GM21737 (cell line): ENCODE data around the gene PKN1.

Source experiments
- ATAC-seq: cut with Tn5 transposase; IDR thresholded peaks from one replicate; pipeline ENCODE4 v1.9.1; 2021; ENCODE audit warnings: mild to moderate bottlenecking, moderate library complexity; ENCODE audit not compliant: unreplicated experiment

Gene PKN1

GRCh38 chr19:14425696-14426138 lies 7.4 kb upstream of the PKN1 start:
- no peak for ATAC-seq

- ATAC-seq, result no peak
These were observed 5.6 kb upstream of the PKN1 start for GRCh38 chr19:14427461-14427860.

GRCh38 chr19:14428882-14429416 lies 4.2 kb upstream of the PKN1 start:
- no peak for ATAC-seq

- no peak for ATAC-seq
These were observed 2.4 kb upstream of the PKN1 start for GRCh38 chr19:14430712-14431111.

- peak; percentile 16 for ATAC-seq
These were observed 722 bp downstream of the PKN1 start for GRCh38 chr19:14433554-14434501.

GRCh38 chr19:14434543-14435319 lies 1.6 kb downstream of the PKN1 start:
- no peak for ATAC-seq

- no peak for ATAC-seq
These were observed 2.4 kb downstream of the PKN1 start for GRCh38 chr19:14435320-14436050.

GRCh38 chr19:14437578-14438140 lies 4.6 kb downstream of the PKN1 start:
- no peak for ATAC-seq

GRCh38 chr19:14439014-14439413 lies 5.9 kb downstream of the PKN1 start:
- no peak for ATAC-seq

- peak; percentile 63 for ATAC-seq
These were observed 6.9 kb downstream of the PKN1 start for GRCh38 chr19:14440049-14440448.

- ATAC-seq, result no peak
These were observed 8.2 kb downstream of the PKN1 start for GRCh38 chr19:14441041-14441938.

- no peak for ATAC-seq
These were observed 10.0 kb downstream of the PKN1 start for GRCh38 chr19:14442891-14443631.

- ATAC-seq, result no peak
These were observed 10.6 kb downstream of the PKN1 start for GRCh38 chr19:14443632-14444216.

GRCh38 chr19:14446336-14447036 lies 13.4 kb downstream of the PKN1 start:
- ATAC-seq, result no peak

- ATAC-seq, result no peak
These were observed 16.2 kb downstream of the PKN1 start for GRCh38 chr19:14449321-14449720.

- ATAC-seq, result no peak
These were observed 17.2 kb downstream of the PKN1 start for GRCh38 chr19:14450168-14450874.

GRCh38 chr19:14450876-14451275 lies 17.8 kb downstream of the PKN1 start:
- no peak for ATAC-seq
